K562 (cell line): ENCODE data around the gene CCDC116. TPM values are rescaled to one million over a fixed set of nuclear protein-coding genes. Genes with fewer than 3 reads are reported as not detected.

Source experiments
- ELF1 ChIP-seq: fragments of 200-800 bp; sonication (Bioruptor generic); IDR thresholded peaks from 2 replicates; pipeline ENCODE4 v1.6.1; 2016; ENCODE audit warnings: missing genetic modification characterization, missing compliant biosample characterization
- FOS ChIP-seq: IDR thresholded peaks from 3 replicates; pipeline ENCODE4 v1.6.1; 2011; ENCODE audit not compliant: insufficient read length; ENCODE audit errors: extremely low read depth
- GTF2E2 ChIP-seq: fragments of 200-800 bp; sonication (Bioruptor generic); IDR thresholded peaks from 2 replicates; pipeline ENCODE4 v1.6.1; 2016; ENCODE audit warnings: missing genetic modification characterization, missing compliant biosample characterization
- KLF13 ChIP-seq: fragments of 450-650 bp; IDR thresholded peaks from 2 replicates; pipeline ENCODE4 v1.6.1; 2016; ENCODE audit warnings: missing genetic modification characterization, low read depth, mild to moderate bottlenecking, missing compliant biosample characterization, moderate library complexity, borderline replicate concordance
- MGA ChIP-seq: fragments of 450-650 bp; IDR thresholded peaks from 2 replicates; pipeline ENCODE4 v1.6.1; 2016; ENCODE audit warnings: mild to moderate bottlenecking, moderate library complexity
- SMC3 ChIP-seq: conservative IDR thresholded peaks from 2 replicates; pipeline ENCODE4 v1.6.1; 2011; ENCODE audit warnings: low read depth, low read length, improper control_type of control experiment; ENCODE audit not compliant: insufficient read depth
- THRAP3 ChIP-seq: fragments of 450-650 bp; IDR thresholded peaks from 2 replicates; pipeline ENCODE4 v1.6.1; 2016; ENCODE audit warnings: mild to moderate bottlenecking, inconsistent platforms, borderline replicate concordance
- ZNF655 ChIP-seq: fragments of 250-450 bp; sonication (Bioruptor Pico); IDR thresholded peaks from 2 replicates; pipeline ENCODE4 v1.5.0; 2021
- polyA plus RNA-seq, 8 experiments: library from polyadenylated mRNA; depleted of rRNA in 4 of 8; stranded (reverse) in 5 of 8; unstranded in 3 of 8; fragments of >200 nt; fragmentation: Nextera tagmentation in 2 of 8; fragmentation: Illumina TruSeq in 1 of 8; extraction: Ambion mirVana in 2 of 8; extraction: Trizol in 1 of 8; gene quantifications; 2 replicates each; pipeline versions ENCODE4 v1.2.1 to v1.2.3, GENCODE V29; 2011 to 2014; ENCODE audit warnings: inconsistent platforms in 1 of 8, missing spikeins in 1 of 8
- total RNA-seq, 7 experiments: library from RNA; depleted of rRNA in 6 of 7; stranded (reverse); fragments of >200 nt in 6 of 7; fragmentation: Illumina TruSeq in 2 of 7; extraction: Trizol in 2 of 7; gene quantifications; 2 replicates each; pipeline versions ENCODE4 v1.2.1 to v1.2.3, GENCODE V29; 2011 to 2021; ENCODE audit warnings: low replicate concordance in 1 of 7

CCDC116 gene
- total and polyA plus RNA-seq, 9 of the 15 experiments (the other 6 are each of a cell fraction or from before 2014, with no cell fraction given), result 1.6 to 11.3 (median 4.7) TPM

- TF ChIP-seq MGA (no peak), ELF1 (tag) (no peak), THRAP3 (no peak), FOS (no peak), GTF2E2 (tag) (no peak), ZNF655 (CRISPR knock-in tag) (no peak), KLF13 (tag) (peak; percentile 92), SMC3 (peak; percentile 57; the same call in 1 of the 2 replicates)
Measured at GRCh38 chr22:21657360-21658032, 24.9 kb downstream of the CCDC116 start (continued).
